NCI-H2171 treated with DMSO at 0.1 percent for 48 hours (cell line): ENCODE results near the gene UTP3.
"Not testable (repeated sequence)": the region's sequence is repeated elsewhere in the genome, so short reads cannot be mapped to it uniquely, and the experiment has no call there.

ENCODE experiments used
- DNase-seq: peaks from one replicate; lab custom pipeline; 2025; lab: John Stamatoyannopoulos, UW

UTP3 gene

GRCh38 chr4:70687392-70687791, 940 bp upstream of the UTP3 start:
- DNase-seq, result no peak

- no peak for DNase-seq
Measured at GRCh38 chr4:70688795-70689231, 481 bp downstream of the UTP3 start.

GRCh38 chr4:70691661-70692060, 3.3 kb downstream of the UTP3 start:
- no peak for DNase-seq

- not testable (repeated sequence) for DNase-seq
Measured at GRCh38 chr4:70694633-70695032, 6.3 kb downstream of the UTP3 start.

GRCh38 chr4:70698435-70698834, 10.1 kb downstream of the UTP3 start:
- DNase-seq, result not testable (repeated sequence)

- no peak for DNase-seq
Measured at GRCh38 chr4:70700712-70701111, 12.4 kb downstream of the UTP3 start.

GRCh38 chr4:70701271-70701670, 12.9 kb downstream of the UTP3 start:
- no peak for DNase-seq

GRCh38 chr4:70702592-70702991, 14.3 kb downstream of the UTP3 start:
- not testable (repeated sequence) for DNase-seq

- DNase-seq, result peak; percentile 38
Measured at GRCh38 chr4:70703619-70704214, 15.4 kb downstream of the UTP3 start.

- DNase-seq, result peak; percentile 67
Measured at GRCh38 chr4:70704215-70704930, 16.0 kb downstream of the UTP3 start.

GRCh38 chr4:70704931-70705182, 16.5 kb downstream of the UTP3 start:
- no peak for DNase-seq

- peak; percentile 61 for DNase-seq
Measured at GRCh38 chr4:70705183-70706043, 17.1 kb downstream of the UTP3 start.

GRCh38 chr4:70706044-70706461, 17.7 kb downstream of the UTP3 start:
- no peak for DNase-seq

GRCh38 chr4:70706516-70706915, 18.2 kb downstream of the UTP3 start:
- no peak for DNase-seq

GRCh38 chr4:70709611-70710205, 21.4 kb downstream of the UTP3 start:
- DNase-seq, result no peak

GRCh38 chr4:70711599-70711998, 23.3 kb downstream of the UTP3 start:
- DNase-seq, result no peak

GRCh38 chr4:70712150-70712549, 23.8 kb downstream of the UTP3 start:
- DNase-seq, result no peak

GRCh38 chr4:70712604-70713452, 24.5 kb downstream of the UTP3 start:
- no peak for DNase-seq

- no peak for DNase-seq
Measured at GRCh38 chr4:70713453-70714078, 25.2 kb downstream of the UTP3 start.

GRCh38 chr4:70714079-70714887, 26.0 kb downstream of the UTP3 start:
- no peak for DNase-seq
